GM21619 (cell line): Measurements from ENCODE around the gene CELSR1.

Experiments
- ATAC-seq: cut with Tn5 transposase; IDR thresholded peaks from one replicate; pipeline ENCODE4 v1.9.1; 2021; ENCODE audit not compliant: unreplicated experiment

CELSR1 gene

GRCh38 chr22:46379066-46379930 is 158.1 kb downstream of the CELSR1 start:
- no peak for ATAC-seq

- no peak for ATAC-seq
Measured at GRCh38 chr22:46378426-46379065, 158.9 kb downstream of the CELSR1 start.

DNA sequence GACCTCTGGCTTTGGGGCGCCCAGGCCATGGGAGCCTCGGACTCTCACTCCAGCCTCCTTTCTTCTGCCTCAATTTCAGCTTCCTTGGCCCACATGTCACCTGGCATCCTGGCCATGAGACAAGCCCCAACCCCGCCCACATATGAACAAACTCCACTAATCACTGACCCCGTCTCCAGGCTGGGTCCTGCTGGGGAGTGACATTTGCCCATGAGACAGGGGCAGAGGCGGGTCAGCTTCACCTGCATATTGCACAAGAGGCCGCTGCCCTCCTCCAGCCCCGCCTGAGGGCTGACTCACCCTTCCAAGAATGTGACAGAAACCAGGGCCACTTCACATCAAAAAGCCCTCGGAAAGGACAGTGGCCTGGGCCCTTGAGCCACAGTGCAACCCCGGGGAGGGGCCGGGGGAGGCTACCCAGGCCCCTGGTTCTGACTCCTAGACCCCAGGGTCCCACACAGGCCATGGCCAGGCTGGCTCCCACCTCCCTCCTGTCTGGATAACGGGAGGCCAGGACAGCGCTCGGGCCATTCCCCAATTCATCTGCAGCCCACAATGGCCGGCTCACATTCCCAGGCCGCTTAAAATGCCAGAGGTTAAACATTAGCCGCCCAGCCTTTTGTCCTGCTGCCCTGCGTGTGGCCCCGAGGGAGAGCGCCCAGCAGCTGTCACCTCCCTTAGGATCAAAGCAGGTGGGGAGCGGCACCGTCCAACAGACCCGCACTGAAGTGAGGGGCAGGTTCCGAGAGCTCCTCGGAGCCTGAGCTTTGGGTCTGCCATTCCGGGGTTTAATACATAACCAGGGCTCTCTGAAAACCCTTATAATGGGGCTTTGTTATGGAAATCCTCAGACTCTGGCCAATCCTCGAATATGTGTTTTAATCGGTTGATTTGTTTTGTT is 159.6 kb downstream of the CELSR1 start:
- no peak for ATAC-seq

DNA sequence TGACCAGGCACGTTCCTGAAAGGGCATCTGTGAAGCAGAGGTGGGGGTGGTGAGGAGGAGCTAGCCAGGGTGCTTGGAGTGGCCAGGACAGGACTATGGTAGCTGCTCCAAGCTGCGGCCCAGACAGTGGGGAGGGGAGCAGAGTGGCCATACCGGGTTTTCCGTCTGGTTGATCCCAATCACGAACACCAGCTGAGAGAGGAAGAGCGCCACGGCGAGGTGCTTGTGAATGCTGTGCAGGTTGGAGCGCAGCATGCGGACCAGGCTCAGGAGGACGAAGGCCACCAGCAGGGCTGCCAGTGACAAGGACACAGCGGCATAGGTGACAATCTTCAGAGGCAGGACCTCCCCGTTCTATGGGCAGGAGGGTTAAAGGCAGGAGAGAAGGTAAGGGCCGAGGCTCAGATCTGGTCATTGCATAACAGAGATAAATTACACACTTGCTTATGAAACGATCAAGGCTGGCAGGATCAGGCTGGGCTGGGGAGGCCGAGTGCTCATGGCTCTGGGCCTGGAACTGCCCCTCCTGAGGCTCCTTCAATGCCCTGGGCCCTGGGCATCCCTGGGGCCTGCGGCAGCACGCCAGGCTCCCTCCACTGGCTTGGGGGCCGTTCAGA is 160.4 kb downstream of the CELSR1 start:
- ATAC-seq = no peak

- ATAC-seq = no peak
Measured at GRCh38 chr22:46376111-46376510, 161.3 kb downstream of the CELSR1 start.

- no peak for ATAC-seq
Measured at GRCh38 chr22:46374663-46375474, 162.6 kb downstream of the CELSR1 start.

DNA sequence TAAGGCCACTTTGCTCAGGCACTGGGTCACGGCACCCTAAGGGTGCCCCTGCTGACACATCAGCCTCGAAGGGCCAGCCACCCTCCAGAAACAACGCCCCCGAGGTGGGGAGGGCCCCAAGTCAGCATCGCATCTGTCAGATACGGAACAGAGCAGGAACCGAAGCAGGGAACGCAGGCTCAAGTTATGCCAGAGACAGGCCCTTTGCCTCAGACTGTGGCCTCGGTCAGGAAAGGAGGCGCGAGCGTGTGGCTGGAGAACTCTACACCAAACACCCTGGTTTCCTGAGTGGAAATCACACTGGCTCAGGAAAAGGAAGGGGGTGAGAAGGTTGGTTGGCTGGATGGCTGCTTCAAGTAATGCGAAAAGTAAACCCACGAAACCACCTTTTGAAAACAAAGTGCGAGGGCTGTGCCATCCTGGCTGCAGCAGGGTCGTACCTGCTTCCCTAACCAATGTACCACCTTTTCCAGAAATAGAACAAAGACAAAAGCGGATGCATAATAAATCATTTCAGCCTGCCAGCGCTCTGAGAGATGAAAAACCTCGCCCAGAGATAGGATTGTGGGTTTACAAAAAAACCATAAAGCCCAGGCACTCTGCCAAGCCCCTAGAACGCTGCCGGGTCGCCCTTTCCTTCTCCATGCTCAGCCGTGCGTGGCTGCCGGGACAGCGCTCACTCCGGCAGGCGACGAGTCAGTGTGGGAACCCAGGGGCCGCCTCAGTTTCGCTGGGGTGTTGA is 163.3 kb downstream of the CELSR1 start:
- ATAC-seq = no peak

DNA sequence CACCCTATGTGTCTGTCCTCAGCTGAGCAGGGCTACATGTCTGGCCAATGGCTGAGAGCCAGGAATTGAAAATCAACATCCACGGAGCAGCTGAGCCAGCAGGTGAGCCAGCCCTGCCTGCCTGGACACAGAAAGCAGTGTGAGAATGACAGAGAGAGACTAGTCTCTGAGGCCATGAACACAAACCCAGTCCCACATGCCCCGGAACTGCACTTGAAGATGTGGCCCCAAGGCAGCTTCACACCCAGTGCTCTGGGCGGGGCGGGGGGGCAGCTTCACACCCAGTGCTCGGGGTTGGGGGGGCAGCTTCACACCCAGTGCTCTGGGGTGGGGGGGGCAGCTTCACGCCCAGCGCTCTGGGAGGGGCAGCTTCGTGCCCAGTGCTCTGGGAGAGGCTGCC is 164.3 kb downstream of the CELSR1 start:
- no peak for ATAC-seq

DNA sequence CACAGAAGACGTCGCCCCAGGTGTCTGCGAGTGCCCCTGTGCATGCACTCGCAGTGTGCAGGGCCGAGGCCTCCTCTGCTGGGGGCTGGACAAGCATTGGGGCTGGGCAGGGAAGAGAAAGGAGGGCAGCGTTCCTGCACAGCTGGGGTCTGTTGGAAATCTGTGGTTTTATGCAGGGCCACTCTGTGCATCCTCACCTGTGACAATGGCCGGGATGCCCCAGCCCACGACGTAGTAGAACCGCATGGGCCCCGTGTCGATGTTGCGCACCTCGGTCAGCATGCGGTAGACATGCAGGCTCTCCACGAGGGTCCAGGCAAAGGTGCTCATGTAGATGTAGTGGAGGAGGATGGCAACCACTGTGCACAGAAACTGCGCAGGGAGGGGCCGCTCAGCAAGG is 164.7 kb downstream of the CELSR1 start:
- no peak for ATAC-seq

DNA sequence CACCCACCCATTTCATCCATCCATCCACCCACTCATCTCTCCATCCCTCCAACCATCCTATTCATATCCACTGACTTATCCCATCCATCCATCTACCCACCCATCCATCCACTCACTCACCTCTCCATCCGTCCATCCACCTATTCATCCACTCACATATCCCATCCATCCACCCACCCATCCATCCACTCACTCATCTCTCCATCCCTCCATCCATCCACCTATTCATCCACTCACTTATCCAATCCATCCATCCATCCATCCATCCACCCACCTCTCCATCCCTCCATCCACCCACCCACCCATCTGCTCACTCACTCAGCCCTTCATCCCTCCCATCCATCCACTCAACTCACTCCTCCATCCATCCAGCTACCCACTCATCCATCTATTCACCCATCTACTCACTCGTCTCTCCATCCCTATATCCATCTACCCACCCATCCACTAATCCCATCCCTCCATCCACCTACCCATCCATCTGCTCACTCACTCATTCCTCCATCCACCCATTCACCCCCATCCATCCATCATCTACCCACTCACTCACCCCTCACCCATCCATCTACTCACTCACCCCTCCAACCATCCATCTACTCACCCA is 165.7 kb downstream of the CELSR1 start:
- ATAC-seq = no peak

- ATAC-seq = no peak
Measured at GRCh38 chr22:46370584-46371291, 166.7 kb downstream of the CELSR1 start.

DNA sequence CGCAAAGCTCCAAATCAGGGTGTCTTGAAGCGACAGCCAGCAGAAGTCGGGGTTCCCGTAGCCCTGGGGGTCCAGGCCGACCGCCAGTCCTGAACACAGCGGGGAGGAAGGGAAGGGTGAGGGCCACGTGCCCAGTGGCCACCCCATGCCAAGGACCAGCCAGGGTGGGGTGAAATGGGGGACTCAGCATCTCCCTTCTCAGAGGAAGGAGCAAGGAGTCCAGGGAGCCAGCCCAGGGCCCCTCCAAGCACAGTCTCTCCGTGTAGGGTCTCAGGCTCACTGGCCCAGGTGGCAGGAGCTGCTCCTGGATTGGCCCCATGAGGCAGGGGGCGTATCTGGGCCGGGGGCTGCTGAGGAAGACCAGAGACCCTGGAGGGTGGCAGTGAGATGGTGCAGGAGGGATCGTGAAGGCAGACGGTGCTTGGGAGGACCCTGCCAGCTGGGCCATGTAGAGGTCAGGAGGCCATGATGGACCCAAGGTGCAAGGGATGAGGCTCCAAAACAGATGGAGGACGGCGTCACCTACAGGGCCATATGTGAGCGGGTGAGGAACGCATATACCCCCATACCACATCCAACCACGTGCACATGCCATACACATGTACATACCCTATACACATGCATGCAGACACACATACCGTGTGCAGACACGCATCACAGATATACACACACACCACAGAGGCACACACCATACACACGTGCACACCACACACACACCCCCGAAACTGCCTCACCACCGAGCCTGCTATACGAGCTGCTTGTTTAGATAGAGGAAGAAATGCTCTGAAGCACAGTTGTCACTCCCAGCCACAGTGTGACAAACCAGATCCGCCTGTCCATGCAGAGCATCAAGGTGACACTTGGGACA is 167.5 kb downstream of the CELSR1 start:
- ATAC-seq = no peak

GRCh38 chr22:46368871-46369715 is 168.3 kb downstream of the CELSR1 start:
- no peak for ATAC-seq

DNA sequence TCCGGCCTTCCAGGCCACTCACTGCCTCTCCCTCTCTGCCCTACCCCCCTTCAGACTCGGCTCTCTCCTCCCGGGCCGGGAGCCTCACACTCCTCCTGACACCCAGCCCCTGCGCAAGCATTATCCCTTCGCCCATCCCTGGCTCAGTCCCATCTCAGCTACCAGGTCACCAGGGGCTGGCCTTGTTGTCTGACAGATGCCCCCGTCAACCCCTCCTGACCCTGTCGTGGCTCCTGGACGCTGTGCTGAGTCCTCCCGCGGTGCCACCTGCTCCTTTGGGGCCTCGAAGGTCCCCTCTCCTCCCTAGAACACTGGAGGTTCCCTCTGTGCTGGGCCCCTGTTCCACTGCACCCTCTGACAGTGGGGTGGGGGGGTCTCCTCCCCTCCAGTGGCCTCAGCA is 169.0 kb downstream of the CELSR1 start:
- no peak for ATAC-seq

DNA sequence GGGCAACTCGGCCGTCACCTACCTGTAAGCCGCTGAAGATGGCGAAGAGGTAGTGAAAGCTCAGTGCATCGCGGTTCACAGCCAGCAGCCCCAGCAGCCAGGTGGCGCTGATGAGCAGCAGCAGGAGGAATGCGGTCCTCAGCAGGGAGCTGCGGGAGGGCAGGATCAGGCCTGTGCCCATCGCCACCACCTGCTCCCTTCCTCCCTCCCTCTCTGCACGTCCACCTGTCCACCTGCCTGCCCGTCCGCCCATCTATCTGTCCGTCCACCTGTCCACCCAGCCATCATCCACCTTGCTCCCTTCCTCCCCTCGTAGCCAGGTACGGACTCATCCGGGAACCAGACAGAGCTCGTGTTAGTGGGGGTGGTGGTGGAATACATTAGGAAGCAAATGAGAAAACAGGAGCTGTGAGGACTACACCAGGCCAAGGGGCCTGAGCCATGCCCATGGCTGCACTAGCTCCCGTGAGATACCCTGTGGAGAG is 169.7 kb downstream of the CELSR1 start:
- ATAC-seq = no peak
